HCT116 (cell line): ENCODE data around the gene TTL. TPM values are rescaled to one million over a fixed set of nuclear protein-coding genes. Genes with fewer than 3 reads are reported as not detected.

Experiments used
- ATAC-seq: fragments of 200-7000 bp; cut with Tn5 transposase; 2 replicates; pipeline ENCODE4 v1.9.1; 2020; ENCODE audit warnings: mild to moderate bottlenecking, moderate library complexity
- BruUV-seq: library from RNA; stranded (reverse); fragments of 400-500 nt; replicated peaks from 2 replicates; lab custom pipeline; 2021; lab: Mats Ljungman, UMichigan
- CTCF ChIA-PET: fragments of 300-600 bp; sonication (Branson Sonifier 250); formaldehyde crosslinking; loops from one replicate; lab custom pipeline; 2021; ENCODE audit warnings: antibody characterized with exemption; lab: Charles Lee
- POLR2A ChIA-PET: fragments of 300-600, 350-600 bp; sonication (Branson Sonifier 250); formaldehyde crosslinking; loops from one replicate; lab custom pipeline; 2021; ENCODE audit warnings: antibody characterized with exemption; lab: Charles Lee
- RAD21 ChIA-PET, 2 experiments: fragments of 300-600 bp; sonication (Branson Sonifier 250); formaldehyde crosslinking; loops; one replicate each; lab custom pipeline; 2023; ENCODE audit warnings: low total read pairs in 2 of 2; ENCODE audit not compliant: uncharacterized antibody in 2 of 2, unreplicated experiment in 2 of 2, low non-redundant PET in 1 of 2; lab: Charles Lee
- DNase-seq: peaks from one replicate; pipeline ENCODE4 v3.0.0-alpha.2; 2010; ENCODE audit warnings: low read depth, low spot score
- H2AFZ ChIP-seq: fragments of 200-600 bp; shearing (Covaris generic), sonication (generic); 2 replicates; pipeline ENCODE4 v1.6.1; 2017; ENCODE audit warnings: low read depth, mixed run types, mixed read lengths, antibody characterized with exemption, low read length; ENCODE audit not compliant: poor library complexity, severe bottlenecking
- H3K27ac ChIP-seq: 2 replicates; pipeline ENCODE4 v1.5.1; 2012; ENCODE audit warnings: low read depth, low read length
- H3K27me3 ChIP-seq: fragments of 200-600 bp; sonication (generic); 2 replicates; pipeline ENCODE4 v1.6.1; 2016; ENCODE audit warnings: mixed run types, low read length, mixed read lengths; ENCODE audit not compliant: insufficient read depth
- H3K36me3 ChIP-seq, 2 experiments: fragments of 200-500 bp in 1 of 2; fragments of 200-600 bp in 1 of 2; sonication (Bioruptor generic) in 1 of 2; sonication (generic) in 1 of 2; 2 replicates each; pipeline versions ENCODE4 v1.5.1 to v1.6.1; 2014 to 2016; ENCODE audit warnings: low read length in 2 of 2, inconsistent platforms in 1 of 2, mixed read lengths in 1 of 2, mixed run types in 1 of 2; ENCODE audit not compliant: insufficient read depth in 2 of 2, control insufficient read depth in 1 of 2
- H3K4me1 ChIP-seq, 2 experiments: fragments of 200-600 bp in 1 of 2; sonication (generic) in 1 of 2; 2 replicates each; pipeline versions ENCODE4 v1.5.1 to v1.6.1; 2012 to 2017; ENCODE audit warnings: low read length in 2 of 2, inconsistent platforms in 1 of 2, mild to moderate bottlenecking in 1 of 2, mixed read lengths in 1 of 2, mixed run types in 1 of 2, moderate library complexity in 1 of 2; ENCODE audit not compliant: insufficient read depth in 2 of 2, control insufficient read depth in 1 of 2
- H3K4me2 ChIP-seq: fragments of 200-600 bp; sonication (generic); 2 replicates; pipeline ENCODE4 v1.6.1; 2017; ENCODE audit warnings: mixed run types, low read length, mixed read lengths
- H3K4me3 ChIP-seq, 2 experiments: fragments of 200-600 bp in 1 of 2; sonication (generic) in 1 of 2; replicated peaks in 1 of 2; 2 replicates each; pipeline ENCODE4 v1.5.1; 2011 to 2016; ENCODE audit warnings: low read length in 2 of 2, control low read depth in 1 of 2, low read depth in 1 of 2, mild to moderate bottlenecking in 1 of 2, mixed read lengths in 1 of 2, mixed run types in 1 of 2
- H3K79me2 ChIP-seq: fragments of 200-600 bp; sonication (generic); 2 replicates; pipeline ENCODE4 v1.6.1; 2017; ENCODE audit warnings: mild to moderate bottlenecking, mixed run types, low read length, moderate library complexity, mixed read lengths; ENCODE audit not compliant: insufficient read depth
- H3K9ac ChIP-seq: fragments of 200-600 bp; sonication (generic); 2 replicates; pipeline ENCODE4 v1.6.1; 2016; ENCODE audit warnings: low read length, mixed read lengths
- H3K9me2 ChIP-seq: fragments of 200-600 bp; sonication (generic), shearing (Covaris generic); 2 replicates; pipeline ENCODE4 v1.6.1; 2017; ENCODE audit warnings: mixed run types, mild to moderate bottlenecking, moderate library complexity; ENCODE audit not compliant: insufficient read depth
- H3K9me3 ChIP-seq, 2 experiments: fragments of 200-500 bp in 1 of 2; fragments of 200-600 bp in 1 of 2; sonication (Bioruptor generic) in 1 of 2; sonication (generic) in 1 of 2; 2 replicates each; pipeline ENCODE4 v1.6.1; 2014 to 2017; ENCODE audit warnings: low read length in 2 of 2, mixed read lengths in 2 of 2, inconsistent platforms in 1 of 2, low read depth in 1 of 2, mild to moderate bottlenecking in 1 of 2, mixed run types in 1 of 2, moderate library complexity in 1 of 2; ENCODE audit not compliant: control insufficient read depth in 1 of 2, insufficient read depth in 1 of 2
- H4K20me1 ChIP-seq: fragments of 200-600 bp; sonication (generic), shearing (Covaris generic); 2 replicates; pipeline ENCODE4 v1.6.1; 2017; ENCODE audit warnings: mixed run types, mild to moderate bottlenecking, moderate library complexity; ENCODE audit not compliant: insufficient read depth
- CBX3 ChIP-seq: IDR thresholded peaks from 2 replicates; pipeline ENCODE4 v1.6.1; 2012; ENCODE audit warnings: low read depth
- CTCF ChIP-seq, 3 experiments: fragments of 200-600 bp in 1 of 3; sonication (generic) in 1 of 3; IDR thresholded peaks in 2 of 3; conservative IDR thresholded peaks in 1 of 3; 2 replicates each; pipeline ENCODE4 v1.5.1; 2012 to 2017; ENCODE audit warnings: low read depth in 2 of 3, low read length in 2 of 3, antibody characterized with exemption in 1 of 3, borderline replicate concordance in 1 of 3, control low read depth in 1 of 3, mild to moderate bottlenecking in 1 of 3, mixed read lengths in 1 of 3, mixed run types in 1 of 3, moderate library complexity in 1 of 3; ENCODE audit not compliant: insufficient read depth in 1 of 3
- EGR1 ChIP-seq: IDR thresholded peaks from 2 replicates; pipeline ENCODE4 v1.6.1; 2012; ENCODE audit warnings: low read depth
- ELF1 ChIP-seq: IDR thresholded peaks from 2 replicates; pipeline ENCODE4 v1.6.1; 2012; ENCODE audit warnings: low read depth, borderline replicate concordance
- EZH2 ChIP-seq: fragments of 200-600 bp; sonication (generic); IDR thresholded peaks from 2 replicates; pipeline ENCODE4 v1.6.1; 2017; ENCODE audit warnings: antibody characterized with exemption, mixed run types
- FOSL1 ChIP-seq: IDR thresholded peaks from 2 replicates; pipeline ENCODE4 v1.6.1; 2012; ENCODE audit warnings: low read depth
- REST ChIP-seq: IDR thresholded peaks from 2 replicates; pipeline ENCODE4 v1.6.1; 2012; ENCODE audit warnings: low read depth
- TCF7L2 ChIP-seq: IDR thresholded peaks from 2 replicates; pipeline ENCODE4 v1.7.0; 2011; ENCODE audit warnings: borderline replicate concordance, inconsistent platforms; ENCODE audit not compliant: insufficient read depth, insufficient read length; ENCODE audit errors: extremely low read depth
- intact Hi-C: fragments of 100-400 bp; cut with micrococcal nuclease; formaldehyde crosslinking; loops from 2 replicates; pipeline ENCODE4 v1.10.0; 2022
- total RNA-seq: library from RNA; stranded (reverse); gene quantifications from one replicate; pipeline ENCODE4 v1.2.1, GENCODE V29; 2021; ENCODE audit not compliant: unreplicated experiment

The TTL gene
- total RNA-seq, 1 experiment from 2014 or later = 58.7 TPM

GRCh38 chr2:112579241-112579640 is 97.3 kb downstream of the TTL start:
- intact Hi-C loops = loop anchor here (5.0 kb wide), 1 partner anchor 447 kb away; no protein-coding TSS in a partner anchor
- no peaks in the 10 kb centered on the region for H3K27me3 ChIP-seq
- no peak for ATAC-seq
- peaks cover 10 to 18% of the 10 kb centered on the region in 2 experiments for H3K4me1 ChIP-seq
- no peak overlapping the region for H3K4me2 ChIP-seq
- no peak overlapping the region for H3K4me3 ChIP-seq
- no TSS peak for BruUV-seq
- TF ChIP-seq CBX3 (no peak), REST (no peak), ELF1 (no peak), CTCF (IDR thresholded peaks at IDR 0.05 in 2 of 3, conservative IDR thresholded peaks at IDR 0.05 in 1 of 3; ENCODE audit: borderline replicate concordance in 1 of 3, insufficient read depth in 1 of 3, low read depth in 2 of 3, low read length in 2 of 3) (no peak), EGR1 (no peak), EZH2 (no peak), FOSL1 (no peak), TCF7L2 (no peak)
- TF ChIP-seq, all 23 proteins: peak for 0
- Histone ChIP-seq H3K79me2 (peaks cover 11% of the 10 kb centered on the region; the same call in 1 of the 2 replicates), H4K20me1 (no peaks in the 10 kb centered on the region), H3K9ac (no peak overlapping the region), H2AFZ (no peak overlapping the region), H3K9me3 (no peaks in the 10 kb centered on the region), H3K27ac (no peak overlapping the region), H3K36me3 (peaks cover 15 to 27% of the 10 kb centered on the region in 2 experiments; a peak in 3 of 4 replicates), H3K9me2 (no peaks in the 10 kb centered on the region)
- CTCF ChIA-PET = no interaction called here
- RAD21 ChIA-PET = no interaction called here
- no peak for DNase-seq
- POLR2A ChIA-PET = no interaction called here
